ENCODE measurements around the gene MLLT6.

- TF ChIP-seq CTCF (IDR thresholded peaks at IDR 0.05) (no peak), ZFX (IDR thresholded peaks at IDR 0.05; ENCODE audit: borderline replicate concordance) (no peak)
Measured at GRCh38 chr17:38747463-38748148, 42.5 kb downstream of the MLLT6 start.

All from 22Rv1 (cell line).